Measurements from ENCODE around the gene SHLD1. TPM values are rescaled to one million over a fixed set of nuclear protein-coding genes. Genes with fewer than 3 reads are reported as not detected.

The SHLD1 gene
- total RNA-seq, 2 donors from 2014 or later = 4.0 to 6.6 TPM

- H3K36me3 ChIP-seq (ENCODE audit: control insufficient read depth, insufficient read depth, low read length) = no peaks in the 10 kb centered on the region
- H3K9ac ChIP-seq (ENCODE audit: extremely low read depth, low read length, poor library complexity, severe bottlenecking) = no peak overlapping the region
- H3K4me1 ChIP-seq (ENCODE audit: control insufficient read depth, insufficient read depth, low read length) = no peaks in the 10 kb centered on the region
- no peaks in the 10 kb centered on the region for H3K36me3 Mint-ChIP-seq (ENCODE audit: low read depth)
- H3K4me3 Mint-ChIP-seq = no peak overlapping the region
- no peaks in the 10 kb centered on the region for H3K27me3 Mint-ChIP-seq (ENCODE audit: insufficient read depth)
- H3K9me3 ChIP-seq (ENCODE audit: control insufficient read depth, low read length) = no peaks in the 10 kb centered on the region
- H3K27me3 ChIP-seq (ENCODE audit: control insufficient read depth, insufficient read depth, low read length, poor library complexity, severe bottlenecking) = no peaks in the 10 kb centered on the region
- TF ChIP-seq, protein P1, sequence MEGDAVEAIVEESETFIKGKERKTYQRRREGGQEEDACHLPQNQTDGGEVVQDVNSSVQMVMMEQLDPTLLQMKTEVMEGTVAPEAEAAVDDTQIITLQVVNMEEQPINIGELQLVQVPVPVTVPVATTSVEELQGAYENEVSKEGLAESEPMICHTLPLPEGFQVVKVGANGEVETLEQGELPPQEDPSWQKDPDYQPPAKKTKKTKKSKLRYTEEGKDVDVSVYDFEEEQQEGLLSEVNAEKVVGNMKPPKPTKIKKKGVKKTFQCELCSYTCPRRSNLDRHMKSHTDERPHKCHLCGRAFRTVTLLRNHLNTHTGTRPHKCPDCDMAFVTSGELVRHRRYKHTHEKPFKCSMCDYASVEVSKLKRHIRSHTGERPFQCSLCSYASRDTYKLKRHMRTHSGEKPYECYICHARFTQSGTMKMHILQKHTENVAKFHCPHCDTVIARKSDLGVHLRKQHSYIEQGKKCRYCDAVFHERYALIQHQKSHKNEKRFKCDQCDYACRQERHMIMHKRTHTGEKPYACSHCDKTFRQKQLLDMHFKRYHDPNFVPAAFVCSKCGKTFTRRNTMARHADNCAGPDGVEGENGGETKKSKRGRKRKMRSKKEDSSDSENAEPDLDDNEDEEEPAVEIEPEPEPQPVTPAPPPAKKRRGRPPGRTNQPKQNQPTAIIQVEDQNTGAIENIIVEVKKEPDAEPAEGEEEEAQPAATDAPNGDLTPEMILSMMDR (conservative IDR thresholded peaks at IDR 0.05) = no peak
- no peak overlapping the region for H3K27ac Mint-ChIP-seq
- no peak overlapping the region for H3K27ac ChIP-seq (ENCODE audit: low read depth, low read length)
- H3K4me3 ChIP-seq (ENCODE audit: low read length) = no peak overlapping the region
- H3K4me1 Mint-ChIP-seq = peaks cover 13% of the 10 kb centered on the region
- DNase-seq = no peak
- H3K9me3 Mint-ChIP-seq = no peaks in the 10 kb centered on the region
- WGBS, 2 experiments (ENCODE audit: insufficient coverage in 1 of 2, insufficient read length in 1 of 2) = 81 to 92% methylated on average over 2 of the region's 2 CpGs
These were observed 94.0 kb downstream of the SHLD1 start for GRCh38 chr20:5844063-5844681.

- H3K9me3 ChIP-seq (ENCODE audit: control insufficient read depth, low read length) = no peaks in the 10 kb centered on the region
- no peaks in the 10 kb centered on the region for H3K36me3 ChIP-seq (ENCODE audit: control insufficient read depth, insufficient read depth, low read length)
- no peak overlapping the region for H3K9ac ChIP-seq (ENCODE audit: extremely low read depth, low read length, poor library complexity, severe bottlenecking)
- WGBS, 2 experiments (ENCODE audit: insufficient coverage in 1 of 2, insufficient read length in 1 of 2) = 83 to 87% methylated on average over 9 to 12 of the region's 12 CpGs
- no peaks in the 10 kb centered on the region for H3K27me3 ChIP-seq (ENCODE audit: control insufficient read depth, insufficient read depth, low read length, poor library complexity, severe bottlenecking)
- H3K4me1 ChIP-seq (ENCODE audit: control insufficient read depth, insufficient read depth, low read length) = no peaks in the 10 kb centered on the region
- no peak overlapping the region for H3K27ac Mint-ChIP-seq
- no peak for DNase-seq
- H3K27ac ChIP-seq (ENCODE audit: low read depth, low read length) = no peak overlapping the region
- no peak overlapping the region for H3K4me3 Mint-ChIP-seq
- H3K27me3 Mint-ChIP-seq (ENCODE audit: insufficient read depth) = no peaks in the 10 kb centered on the region
- H3K4me1 Mint-ChIP-seq = peaks cover 13% of the 10 kb centered on the region
- H3K36me3 Mint-ChIP-seq (ENCODE audit: low read depth) = no peaks in the 10 kb centered on the region
- H3K9me3 Mint-ChIP-seq = no peaks in the 10 kb centered on the region
- TF ChIP-seq, protein P1 (conservative IDR thresholded peaks at IDR 0.05) = no peak
- no peak overlapping the region for H3K4me3 ChIP-seq (ENCODE audit: low read length)
These were observed 95.7 kb downstream of the SHLD1 start for GRCh38 chr20:5845681-5846615.

- H3K4me3 Mint-ChIP-seq = no peak overlapping the region
- Histone ChIP-seq H3K9me3 (ENCODE audit: control insufficient read depth, low read length) (no peaks in the 10 kb centered on the region), H3K36me3 (ENCODE audit: control insufficient read depth, insufficient read depth, low read length) (no peaks in the 10 kb centered on the region), H3K27ac (ENCODE audit: low read depth, low read length) (no peak overlapping the region), H3K4me1 (ENCODE audit: control insufficient read depth, insufficient read depth, low read length) (no peaks in the 10 kb centered on the region), H3K9ac (ENCODE audit: extremely low read depth, low read length, poor library complexity, severe bottlenecking) (no peak overlapping the region), H3K27me3 (ENCODE audit: control insufficient read depth, insufficient read depth, low read length, poor library complexity, severe bottlenecking) (no peaks in the 10 kb centered on the region), H3K4me3 (ENCODE audit: low read length) (no peak overlapping the region)
- H3K9me3 Mint-ChIP-seq = no peaks in the 10 kb centered on the region
- no peaks in the 10 kb centered on the region for H3K27me3 Mint-ChIP-seq (ENCODE audit: insufficient read depth)
- WGBS, 2 experiments (ENCODE audit: insufficient coverage in 1 of 2, insufficient read length in 1 of 2) = 92 to 97% methylated on average over 11 of the region's 11 CpGs
- no peak overlapping the region for H3K27ac Mint-ChIP-seq
- H3K36me3 Mint-ChIP-seq (ENCODE audit: low read depth) = no peaks in the 10 kb centered on the region
- TF ChIP-seq, protein P1 (conservative IDR thresholded peaks at IDR 0.05) = no peak
- no peak for DNase-seq
- peaks cover 13% of the 10 kb centered on the region for H3K4me1 Mint-ChIP-seq
These were observed 98.7 kb downstream of the SHLD1 start for GRCh38 chr20:5848711-5849505.

Data from endodermal cell (in vitro differentiated cells).